Measurements from ENCODE around the gene ASAP2.

GRCh38 chr2:9222239-9222892 lies 15.8 kb downstream of the ASAP2 start:
- TF ChIP-seq CTCF (IDR thresholded peaks at IDR 0.05; ENCODE audit: poor library complexity, severe bottlenecking) (no peak), POLR2AphosphoS5 (IDR thresholded peaks at IDR 0.05) (no peak), EZH2 (IDR thresholded peaks at IDR 0.05; ENCODE audit: borderline replicate concordance, insufficient read depth, low read length, poor library complexity, severe bottlenecking) (no peak), TAF1 (IDR thresholded peaks at IDR 0.05; ENCODE audit: low read depth) (no peak), EP300 (conservative IDR thresholded peaks at IDR 0.05; ENCODE audit: poor library complexity, severe bottlenecking) (no peak), REST (IDR thresholded peaks at IDR 0.05; ENCODE audit: borderline replicate concordance) (no peak), RAD21 (conservative IDR thresholded peaks at IDR 0.05) (no peak), MXI1 (conservative IDR thresholded peaks at IDR 0.05; ENCODE audit: poor library complexity, severe bottlenecking) (no peak)
